Neural crest cell (in vitro differentiated cells): ENCODE results near the gene TNNC2. TPM values are rescaled to one million over a fixed set of nuclear protein-coding genes. Genes with fewer than 3 reads are reported as not detected.
"Not testable (repeated sequence)": the region's sequence is repeated elsewhere in the genome, so short reads cannot be mapped to it uniquely, and the experiment has no call there.

Source experiments
- DNase-seq: peaks from one replicate; pipeline ENCODE4 v3.0.0; 2021; ENCODE audit warnings: low read depth, mixed read lengths, low spot score
- H3K27ac Mint-ChIP-seq: one replicate; pipeline ENCODE4 v1.8.0; 2021; ENCODE audit warnings: mild to moderate bottlenecking, mixed read lengths; ENCODE audit not compliant: unreplicated experiment
- H3K27me3 Mint-ChIP-seq: 2 replicates; pipeline ENCODE4 v1.8.0; 2021; ENCODE audit warnings: low read depth, mild to moderate bottlenecking, mixed read lengths
- H3K36me3 Mint-ChIP-seq: 2 replicates; pipeline ENCODE4 v1.8.0; 2021; ENCODE audit warnings: low read depth, mild to moderate bottlenecking, mixed read lengths
- H3K4me1 Mint-ChIP-seq: 2 replicates; pipeline ENCODE4 v1.8.0; 2021; ENCODE audit warnings: mixed read lengths
- H3K4me3 Mint-ChIP-seq: one replicate; pipeline ENCODE4 v1.8.0; 2021; ENCODE audit warnings: mild to moderate bottlenecking, mixed read lengths
- H3K9me3 Mint-ChIP-seq: 2 replicates; pipeline ENCODE4 v1.8.0; 2021; ENCODE audit warnings: mixed read lengths
- CTCF ChIP-seq: fragments of 200-600 bp; sonication (generic); conservative IDR thresholded peaks from 2 replicates; pipeline ENCODE4 v1.5.0; 2021; ENCODE audit warnings: antibody characterized with exemption, mild to moderate bottlenecking
- total RNA-seq: library from RNA; stranded (reverse); gene quantifications from 2 replicates; pipeline ENCODE4 v1.2.1, GENCODE V29; 2021

Gene TNNC2
- total RNA-seq, 1 donor from 2014 or later: not detected

- no peaks in the 10 kb centered on the region for H3K9me3 Mint-ChIP-seq
- peaks cover 31% of the 10 kb centered on the region for H3K4me1 Mint-ChIP-seq
- peak overlapping the region; percentile 32 for H3K27ac Mint-ChIP-seq
- H3K4me3 Mint-ChIP-seq: peak overlapping the region; percentile 86
- no peaks in the 10 kb centered on the region for H3K36me3 Mint-ChIP-seq
- no peak for DNase-seq
- no peaks in the 10 kb centered on the region for H3K27me3 Mint-ChIP-seq
- no peak for TF ChIP-seq CTCF
These were observed 5.5 kb upstream of the TNNC2 start for GRCh38 chr20:45832619-45833018.

- H3K9me3 Mint-ChIP-seq, H3K27ac Mint-ChIP-seq, H3K27me3 Mint-ChIP-seq, H3K36me3 Mint-ChIP-seq, DNase-seq, H3K4me3 Mint-ChIP-seq: not testable (repeated sequence)
- H3K4me1 Mint-ChIP-seq: peaks cover 18% of the 10 kb centered on the region
These were observed 2.6 kb upstream of the TNNC2 start for GRCh38 chr20:45829673-45830106.

- Mint-ChIP-seq H3K4me1 (peaks cover 19% of the 10 kb centered on the region), H3K27me3 (peaks cover 13% of the 10 kb centered on the region), H3K36me3 (no peaks in the 10 kb centered on the region), H3K27ac (no peak overlapping the region), H3K9me3 (no peaks in the 10 kb centered on the region), H3K4me3 (no peak overlapping the region)
- no peak for DNase-seq
- no peak for TF ChIP-seq CTCF
These were observed 1.5 kb upstream of the TNNC2 start for GRCh38 chr20:45828589-45828988.

- no peaks in the 10 kb centered on the region for H3K36me3 Mint-ChIP-seq
- no peak for TF ChIP-seq CTCF
- H3K9me3 Mint-ChIP-seq: no peaks in the 10 kb centered on the region
- peaks cover 18% of the 10 kb centered on the region for H3K27me3 Mint-ChIP-seq
- H3K4me1 Mint-ChIP-seq: peaks cover 10% of the 10 kb centered on the region
- no peak for DNase-seq
- no peak overlapping the region for H3K27ac Mint-ChIP-seq
- H3K4me3 Mint-ChIP-seq: no peak overlapping the region
These were observed 600 bp upstream of the TNNC2 start for GRCh38 chr20:45827712-45828111.

GRCh38 chr20:45826381-45827019 lies 612 bp downstream of the TNNC2 start:
- H3K36me3 Mint-ChIP-seq: no peaks in the 10 kb centered on the region
- H3K9me3 Mint-ChIP-seq: no peaks in the 10 kb centered on the region
- H3K27me3 Mint-ChIP-seq: peaks cover 24% of the 10 kb centered on the region
- no peak for DNase-seq
- no peak for TF ChIP-seq CTCF
- no peak overlapping the region for H3K4me3 Mint-ChIP-seq
- no peak overlapping the region for H3K27ac Mint-ChIP-seq
- H3K4me1 Mint-ChIP-seq: peaks cover 10% of the 10 kb centered on the region

GRCh38 chr20:45823949-45824835 lies 2.9 kb downstream of the TNNC2 start:
- H3K27me3 Mint-ChIP-seq: peaks cover 24% of the 10 kb centered on the region
- H3K4me3 Mint-ChIP-seq: no peak overlapping the region
- H3K36me3 Mint-ChIP-seq: no peaks in the 10 kb centered on the region
- no peaks in the 10 kb centered on the region for H3K9me3 Mint-ChIP-seq
- TF ChIP-seq CTCF: peak; percentile 37
- H3K27ac Mint-ChIP-seq: peak overlapping the region; percentile 89
- peaks cover 10% of the 10 kb centered on the region for H3K4me1 Mint-ChIP-seq
- DNase-seq: no peak
